Bone marrow (tissue), 2 donors: ENCODE data around the gene NUP133.
"Not testable (repeated sequence)": the region's sequence is repeated elsewhere in the genome, so short reads cannot be mapped to it uniquely, and the experiment has no call there.

Experiments
- DNase-seq, 2 donors: peaks; one replicate each; lab custom pipeline; 2025; lab: John Stamatoyannopoulos, UW

The NUP133 gene

DNA sequence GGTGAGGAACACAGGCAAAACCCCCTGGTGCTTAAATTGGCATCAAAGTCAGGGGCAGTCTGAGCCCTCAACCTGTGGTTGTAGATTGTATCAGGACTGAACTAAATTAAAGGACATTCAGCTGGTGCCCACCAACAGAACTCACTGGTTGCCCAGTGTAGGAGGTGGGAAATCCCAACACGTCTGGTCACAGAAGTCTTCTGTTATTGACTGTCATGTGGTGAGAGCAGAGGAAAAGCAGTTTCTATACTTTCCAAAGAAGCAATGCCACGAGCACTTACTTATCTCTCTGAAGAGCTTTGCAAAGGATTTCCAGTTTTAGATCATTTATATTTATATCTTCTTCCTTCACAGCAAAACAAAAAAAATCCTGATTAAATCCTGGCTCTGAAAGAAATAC is 59.3 kb downstream of the NUP133 start:
- DNase-seq = no peak

DNA sequence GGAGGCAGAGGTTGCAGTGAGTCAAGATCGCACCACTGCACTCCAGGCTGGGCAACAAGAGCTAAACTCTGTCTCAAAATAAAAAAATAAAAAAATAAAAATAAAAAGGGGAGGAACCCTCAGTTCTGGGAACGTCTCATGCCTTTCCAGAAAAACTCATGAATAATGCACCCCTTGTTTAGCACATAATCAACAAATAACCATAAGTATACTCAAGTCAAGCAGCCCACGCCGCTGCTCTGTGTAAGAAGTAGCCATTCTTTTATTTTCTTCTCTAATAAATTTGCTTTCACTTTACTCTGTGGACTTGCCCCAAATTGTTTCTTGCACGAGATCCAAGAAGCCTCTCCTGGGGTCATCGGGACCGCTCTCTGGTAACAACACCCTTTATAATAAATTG is 59.8 kb downstream of the NUP133 start:
- no peak for DNase-seq

DNA sequence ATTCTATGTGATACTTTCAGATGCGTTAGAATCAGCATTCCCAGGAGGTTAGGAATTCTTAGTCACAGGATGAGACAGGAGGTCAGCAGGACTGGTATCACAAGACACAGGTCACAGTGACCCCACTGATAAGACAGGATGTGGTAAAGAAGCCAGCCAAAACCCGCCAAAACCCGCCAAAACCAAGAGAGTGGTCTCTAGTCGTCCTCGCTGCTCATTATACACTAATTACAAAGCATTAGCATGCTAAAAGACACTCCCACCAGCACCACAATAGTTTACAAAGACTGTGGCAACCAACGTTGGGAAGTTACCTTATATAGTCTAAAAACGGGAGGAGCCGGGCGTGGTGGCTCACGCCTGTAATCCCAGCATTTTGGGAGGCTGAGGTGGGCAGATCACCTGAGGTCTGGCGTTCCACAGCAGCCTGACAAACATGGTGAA is 60.3 kb downstream of the NUP133 start:
- DNase-seq = no peak

DNA sequence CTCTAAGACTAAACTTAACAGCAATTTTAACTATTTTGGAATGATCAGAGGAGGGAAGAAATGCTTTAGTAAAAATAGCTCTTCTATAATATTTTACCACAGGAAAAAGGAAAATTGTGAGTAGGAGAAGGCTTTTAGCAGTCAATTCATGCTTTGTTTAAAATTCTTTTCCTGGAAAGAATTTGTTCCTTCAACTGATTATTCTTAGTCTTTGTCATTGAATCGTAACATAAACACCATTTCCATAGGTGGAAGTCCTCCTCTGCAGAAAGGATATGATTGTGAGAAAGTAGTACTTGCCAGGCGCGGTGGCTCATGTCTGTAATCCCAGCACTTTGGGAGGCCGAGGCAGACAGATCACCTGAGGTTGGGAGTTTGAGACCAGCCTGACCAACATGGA is 62.3 kb downstream of the NUP133 start:
- no peak for DNase-seq

DNA sequence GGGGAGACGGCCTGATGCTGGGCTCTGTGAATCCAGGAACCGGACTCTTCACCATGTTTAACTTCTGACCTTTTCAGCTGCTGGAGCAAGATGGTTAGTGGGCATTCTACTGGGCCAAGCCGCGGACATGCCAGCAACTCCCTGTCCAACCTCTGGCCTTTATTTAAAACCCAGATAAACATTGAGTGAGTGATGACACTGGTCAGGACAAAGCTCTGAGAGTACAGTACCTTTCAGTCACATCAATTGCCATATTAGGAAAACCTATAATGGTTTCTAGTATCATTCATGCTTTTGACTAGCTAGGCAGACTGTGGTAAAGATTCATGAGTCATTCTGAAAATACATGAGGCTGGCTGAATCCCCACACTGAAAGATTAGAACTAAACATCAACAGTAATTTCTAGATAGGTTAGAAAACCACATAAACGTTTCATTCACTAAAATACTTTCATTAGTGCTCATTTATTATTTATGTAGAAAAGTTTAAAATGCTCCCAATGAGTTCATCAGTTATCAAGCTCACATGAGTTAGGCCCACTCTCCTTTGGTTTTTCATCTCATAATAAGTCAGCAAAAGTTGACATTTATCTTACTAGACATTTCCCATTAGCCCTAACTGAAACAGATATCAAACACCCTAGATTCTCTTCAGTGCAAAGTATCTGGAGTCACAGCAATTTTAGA is 67.1 kb downstream of the NUP133 start:
- no peak for DNase-seq

DNA sequence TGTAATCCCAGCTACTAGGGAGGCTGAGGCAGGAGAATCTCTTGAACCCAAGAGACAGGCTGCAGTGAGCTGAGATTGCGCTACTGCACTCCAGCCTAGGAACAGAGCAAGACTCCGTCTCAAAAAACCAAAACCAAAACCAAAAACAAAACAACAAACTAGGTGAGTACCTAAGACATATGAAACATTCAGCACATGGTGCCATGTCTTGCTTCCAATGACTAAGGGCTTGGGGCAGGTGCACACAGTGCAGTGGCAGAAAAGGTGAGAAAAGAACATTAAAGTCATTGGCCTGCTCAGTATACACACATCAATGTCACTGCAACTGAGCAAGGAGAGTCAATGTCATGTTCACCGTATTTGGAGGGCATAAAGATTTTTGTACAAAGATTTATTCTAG is 70.1 kb downstream of the NUP133 start:
- no peak for DNase-seq

DNA sequence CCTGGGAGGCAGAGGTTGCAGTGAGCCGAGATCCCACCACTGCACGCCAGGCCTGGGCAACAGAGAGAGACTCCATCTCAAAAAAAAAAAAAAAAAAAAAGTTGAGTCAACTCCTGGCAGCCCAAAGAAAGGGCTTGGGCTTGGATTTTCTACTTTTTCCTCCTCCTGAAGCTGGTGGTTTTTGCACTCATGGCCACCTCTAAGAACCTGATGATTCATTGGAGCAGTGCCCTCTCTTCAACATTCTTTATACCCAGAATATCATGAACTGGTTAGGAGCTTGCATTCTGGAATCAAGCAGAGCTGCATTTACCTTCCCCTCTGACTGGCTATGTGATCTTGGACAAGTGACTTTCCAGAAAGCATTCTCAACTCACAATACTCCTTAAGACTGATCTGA is 70.7 kb downstream of the NUP133 start:
- DNase-seq = no peak

DNA sequence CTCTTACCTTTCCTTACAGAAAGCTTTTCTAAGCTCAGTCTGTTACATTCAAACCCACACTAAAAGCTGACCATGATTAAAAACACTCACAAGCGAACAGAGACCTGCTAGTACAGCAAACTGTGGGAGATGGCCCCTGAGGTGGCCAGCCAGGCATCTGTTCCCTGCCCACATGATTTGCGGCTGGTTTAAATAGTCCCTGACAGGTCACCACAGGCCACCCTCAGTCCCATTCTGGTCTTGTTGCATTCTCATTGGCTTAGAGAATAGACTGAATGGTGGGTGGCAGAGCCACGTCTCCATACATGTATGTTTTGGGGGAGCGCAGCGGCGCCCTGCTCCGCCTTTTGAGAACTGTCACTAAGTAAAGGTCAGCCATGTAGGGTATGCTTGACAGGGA is 71.9 kb downstream of the NUP133 start:
- DNase-seq = no peak

DNA sequence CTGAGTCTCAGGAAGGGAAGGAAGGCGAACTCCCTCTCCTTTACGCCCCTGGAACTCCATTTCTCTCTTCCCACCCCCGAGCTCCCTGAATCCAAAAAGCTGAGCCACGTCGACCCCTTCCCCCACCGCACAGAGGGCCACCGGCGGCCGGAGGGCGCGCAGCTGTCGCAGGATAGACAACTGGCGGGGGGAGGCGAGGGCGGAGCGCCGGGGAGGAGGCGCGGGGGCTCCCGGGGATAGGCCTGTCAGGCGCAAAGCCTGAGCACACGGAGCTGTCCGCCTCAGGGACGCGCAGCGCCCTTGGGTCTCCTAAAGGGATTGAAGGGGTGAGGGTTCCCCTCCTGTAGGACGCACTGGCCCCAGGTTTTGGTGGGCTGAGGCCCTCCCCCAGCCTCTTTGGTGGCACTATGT is 73.5 kb downstream of the NUP133 start:
- DNase-seq = no peak

DNA sequence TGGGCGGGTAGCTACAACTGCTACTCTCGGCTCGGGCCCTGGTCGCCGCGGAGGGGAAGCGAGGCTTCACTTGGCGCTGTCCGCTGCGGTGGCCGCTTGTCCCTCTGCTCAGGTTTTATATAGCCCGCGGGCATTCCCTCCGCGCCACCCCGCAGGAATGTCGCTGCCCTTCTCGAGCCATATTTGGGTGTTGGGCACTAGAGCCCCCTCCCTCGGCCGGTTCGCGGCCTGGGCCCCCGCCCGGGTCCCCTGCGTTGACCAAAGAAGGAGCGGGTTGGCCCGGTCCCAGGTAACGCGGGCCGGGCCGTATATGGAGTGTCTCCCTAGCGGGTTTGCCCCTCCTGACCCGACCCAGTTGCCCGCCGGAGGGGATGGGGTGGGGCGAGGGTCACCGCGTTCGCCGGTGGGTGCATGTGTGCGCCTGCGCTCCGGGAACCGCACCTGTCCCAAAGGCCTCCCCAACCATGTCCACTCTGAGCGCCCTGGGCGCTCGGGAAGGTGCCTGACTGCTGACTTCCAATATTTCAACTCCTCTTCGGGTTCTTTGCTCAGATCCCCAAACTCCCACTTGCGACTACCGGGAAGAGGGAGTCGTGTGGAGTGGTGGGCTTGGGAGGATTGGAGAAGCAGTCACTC is 74.0 kb downstream of the NUP133 start, which contains the start of gene ACTA1:
Gene ACTA1, minus strand, starts transcription at position 90 of the 636 bp plus-strand sequence. CDS start 979 bp downstream, outside the sequence.
- no peak for DNase-seq

DNA sequence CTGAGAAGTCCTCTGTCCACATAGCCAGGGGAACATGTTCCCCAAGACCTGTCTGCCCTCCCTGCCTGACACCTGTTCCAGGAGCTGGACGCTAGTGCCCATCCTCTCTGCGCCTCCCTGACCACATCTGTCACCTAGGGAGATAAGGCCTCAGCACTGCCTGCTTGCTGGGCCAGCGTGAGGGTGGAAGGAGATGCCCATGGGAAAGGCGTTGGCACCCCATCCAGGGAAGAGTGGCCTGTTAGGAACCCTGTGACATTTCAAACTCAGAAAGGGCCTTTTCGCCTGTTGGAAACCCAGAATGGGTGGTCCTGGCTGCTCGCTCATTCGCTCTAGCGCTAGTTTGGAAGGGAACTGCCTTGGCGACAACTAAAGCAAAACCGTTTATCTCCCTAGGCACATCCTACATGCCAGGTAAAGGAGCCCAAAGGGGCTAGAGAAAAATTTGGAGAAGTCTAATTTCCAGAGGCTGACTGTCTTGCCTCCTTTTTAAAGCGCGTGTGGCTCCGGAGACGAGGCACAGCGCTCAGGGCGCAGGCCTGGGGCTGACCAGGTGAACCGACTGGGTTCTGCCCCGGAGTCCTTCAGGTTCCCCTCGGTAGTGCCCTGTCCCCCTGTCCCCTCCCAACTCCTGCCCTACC is 74.7 kb downstream of the NUP133 start:
- no peak for DNase-seq

DNA sequence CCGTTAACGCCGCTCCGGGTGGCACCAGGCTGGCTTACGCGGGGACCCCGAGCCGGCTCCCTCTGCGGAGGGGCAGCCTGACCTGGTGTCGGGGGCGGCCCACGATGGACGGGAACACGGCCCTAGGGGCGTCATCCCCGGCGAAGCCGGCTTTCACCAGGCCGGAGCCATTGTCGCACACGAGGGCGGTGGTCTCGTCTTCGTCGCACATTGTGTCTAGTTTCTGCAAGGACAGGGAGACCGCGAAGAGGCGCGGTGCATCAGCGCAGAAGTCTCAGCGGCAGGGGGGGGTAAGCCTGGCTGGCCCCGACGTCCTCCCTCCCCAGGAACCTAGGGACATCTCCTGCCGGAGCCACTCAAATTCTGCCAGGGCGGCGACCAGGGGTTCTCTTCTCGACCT is 75.2 kb downstream of the NUP133 start:
- no peak for DNase-seq

DNA sequence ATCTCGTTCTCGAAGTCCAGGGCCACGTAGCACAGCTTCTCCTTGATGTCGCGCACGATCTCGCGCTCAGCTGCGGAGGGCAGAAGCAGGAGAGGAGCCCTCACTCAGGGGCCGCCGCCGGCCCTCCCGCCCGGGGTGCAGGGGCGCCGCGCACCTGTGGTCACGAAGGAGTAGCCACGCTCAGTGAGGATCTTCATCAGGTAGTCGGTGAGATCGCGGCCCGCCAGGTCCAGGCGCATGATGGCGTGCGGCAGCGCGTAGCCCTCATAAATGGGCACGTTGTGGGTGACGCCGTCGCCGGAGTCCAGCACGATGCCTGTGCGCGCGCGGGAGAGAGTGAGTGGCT is 76.1 kb downstream of the NUP133 start:
- DNase-seq = no peak

DNA sequence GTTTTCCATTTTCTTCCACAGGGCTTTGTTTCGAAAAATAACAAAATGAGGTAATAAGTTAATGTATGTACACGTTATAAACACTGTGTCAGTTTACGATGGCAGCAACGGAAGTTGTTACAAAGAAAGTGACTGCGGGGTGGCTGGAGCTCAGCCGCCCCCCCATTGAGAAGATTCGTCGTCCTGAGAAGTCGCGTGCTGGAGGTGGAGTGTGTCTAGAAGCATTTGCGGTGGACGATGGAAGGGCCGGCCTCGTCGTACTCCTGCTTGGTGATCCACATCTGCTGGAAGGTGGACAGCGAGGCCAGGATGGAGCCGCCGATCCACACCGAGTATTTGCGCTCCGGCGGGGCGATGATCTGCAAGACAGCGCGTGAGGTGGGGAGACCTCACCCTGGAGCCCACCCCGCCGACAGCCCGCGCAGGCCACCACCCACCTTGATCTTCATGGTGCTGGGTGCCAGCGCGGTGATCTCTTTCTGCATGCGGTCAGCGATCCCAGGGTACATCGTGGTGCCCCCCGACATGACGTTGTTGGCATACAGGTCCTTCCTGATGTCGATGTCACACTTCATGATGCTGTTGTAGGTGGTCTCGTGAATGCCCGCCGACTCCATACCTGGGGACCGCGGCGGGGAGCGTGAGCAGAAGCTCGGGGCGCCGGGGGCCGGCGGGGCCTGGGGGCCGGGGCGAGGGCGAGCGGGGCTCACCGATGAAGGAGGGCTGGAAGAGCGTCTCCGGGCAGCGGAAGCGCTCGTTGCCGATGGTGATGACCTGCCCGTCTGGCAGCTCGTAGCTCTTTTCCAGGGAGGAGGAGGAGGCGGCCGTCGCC is 76.6 kb downstream of the NUP133 start:
- no peak for DNase-seq

DNA sequence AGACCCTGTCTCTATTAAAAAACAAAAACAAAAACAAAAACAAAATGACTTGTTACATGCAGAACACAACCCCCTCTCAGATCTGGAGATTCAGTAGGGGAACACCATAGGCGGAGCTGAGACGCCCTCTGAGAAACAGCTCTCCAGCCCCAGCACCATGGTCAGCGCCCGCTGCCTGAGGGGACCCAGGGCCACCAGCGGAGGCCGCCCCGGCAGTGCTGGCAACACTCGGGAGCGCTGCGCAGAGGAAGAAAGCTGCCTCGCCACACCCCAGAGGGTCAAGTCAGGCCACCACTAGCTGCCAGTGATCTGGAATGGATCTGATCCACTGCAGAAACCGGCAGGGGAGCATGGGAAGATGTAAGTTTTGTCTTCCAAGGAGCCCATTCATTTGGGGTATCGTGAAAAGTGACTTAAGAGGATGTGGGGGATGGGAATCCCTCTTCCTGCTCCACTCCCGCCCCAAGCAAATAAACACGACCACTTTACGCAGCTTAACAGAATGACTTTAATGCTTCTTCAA is 77.3 kb downstream of the NUP133 start:
- no peak for DNase-seq

DNA sequence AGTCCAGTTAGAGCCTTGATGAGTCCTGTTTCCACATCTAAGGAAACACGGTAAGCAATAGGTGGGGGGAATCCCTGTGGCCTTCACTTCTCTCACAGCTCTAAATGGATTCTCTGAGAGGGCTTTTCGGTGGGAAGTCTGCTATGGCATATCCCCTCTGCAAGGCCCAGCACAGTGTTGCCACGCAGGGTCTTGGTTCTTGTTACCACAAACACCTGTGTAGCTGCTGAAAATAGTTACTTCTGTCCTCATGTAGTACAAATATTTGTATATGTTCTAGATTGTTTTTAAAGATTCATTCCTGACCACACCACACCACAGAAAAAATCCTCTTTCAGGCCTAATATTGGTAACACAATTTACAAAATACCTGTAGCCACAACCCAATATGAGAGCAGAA is 79.9 kb downstream of the NUP133 start:
- DNase-seq = no peak

DNA sequence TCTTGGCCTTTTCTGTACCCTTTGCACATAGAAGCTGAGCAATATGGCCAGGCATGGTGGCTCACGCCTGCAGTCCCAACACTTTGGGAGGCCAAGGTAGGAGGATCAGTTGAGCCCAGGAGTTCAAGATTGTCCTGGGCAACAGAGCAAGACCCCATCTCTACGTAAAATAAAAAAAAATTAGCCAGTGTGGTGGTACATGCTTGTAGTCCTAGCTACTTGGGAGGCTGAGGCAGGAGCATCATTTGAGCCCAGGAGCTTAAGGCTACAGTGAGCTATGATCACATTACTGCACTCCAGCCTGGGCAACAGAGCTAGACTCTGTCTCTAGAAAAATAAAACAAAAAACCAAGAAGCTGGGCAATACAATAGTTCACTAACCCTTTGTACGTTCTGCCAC is 80.6 kb downstream of the NUP133 start:
- DNase-seq = no peak

DNA sequence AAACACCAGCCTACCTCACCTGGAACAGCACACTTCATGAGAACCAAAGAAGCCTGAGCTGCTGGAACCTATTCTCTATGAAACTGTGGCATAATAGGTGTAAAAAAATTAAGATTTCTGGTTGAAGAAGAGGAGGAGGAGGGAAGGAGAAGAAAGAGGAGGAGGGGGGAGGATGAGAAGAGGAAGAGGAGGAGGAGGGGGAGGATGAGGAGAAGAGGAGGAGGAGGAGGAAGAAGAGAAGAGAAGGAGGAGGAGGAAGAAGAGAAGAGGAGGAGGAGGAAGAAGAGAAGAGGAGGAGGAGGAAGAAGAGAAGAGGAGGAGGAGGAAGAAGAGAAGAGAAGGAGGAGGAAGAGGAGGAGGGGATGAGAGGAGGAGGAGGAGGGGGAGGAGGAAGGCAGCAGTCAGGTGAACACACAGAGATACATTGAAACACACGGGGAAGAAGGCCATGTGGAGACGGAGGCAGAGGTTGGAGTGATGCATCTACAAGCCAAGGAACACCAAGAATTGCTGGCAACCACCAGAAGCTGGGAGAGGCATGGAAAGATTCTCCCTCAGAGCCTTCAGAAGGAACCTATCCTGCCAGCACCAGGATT is 82.5 kb downstream of the NUP133 start:
- DNase-seq = no peak

DNA sequence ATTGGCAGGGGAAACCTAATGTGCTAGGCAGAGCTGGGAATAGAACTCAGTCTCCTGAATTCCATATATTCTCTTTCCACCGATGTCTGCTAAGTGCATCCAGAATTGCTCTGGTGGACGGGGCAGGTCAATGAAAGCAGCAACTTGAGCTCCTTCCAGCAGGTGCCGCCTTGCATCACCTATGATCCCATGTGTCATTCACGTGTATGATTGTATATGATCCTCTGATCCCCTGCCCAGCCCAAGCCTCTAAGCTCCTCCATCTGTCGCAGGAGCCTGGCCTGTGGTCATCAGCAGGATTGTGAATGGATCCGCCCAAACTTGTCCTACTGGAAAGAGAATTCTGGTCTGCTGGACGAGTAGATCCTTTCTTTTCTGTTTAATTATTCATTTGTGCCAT is 87.4 kb downstream of the NUP133 start:
- no peak for DNase-seq

DNA sequence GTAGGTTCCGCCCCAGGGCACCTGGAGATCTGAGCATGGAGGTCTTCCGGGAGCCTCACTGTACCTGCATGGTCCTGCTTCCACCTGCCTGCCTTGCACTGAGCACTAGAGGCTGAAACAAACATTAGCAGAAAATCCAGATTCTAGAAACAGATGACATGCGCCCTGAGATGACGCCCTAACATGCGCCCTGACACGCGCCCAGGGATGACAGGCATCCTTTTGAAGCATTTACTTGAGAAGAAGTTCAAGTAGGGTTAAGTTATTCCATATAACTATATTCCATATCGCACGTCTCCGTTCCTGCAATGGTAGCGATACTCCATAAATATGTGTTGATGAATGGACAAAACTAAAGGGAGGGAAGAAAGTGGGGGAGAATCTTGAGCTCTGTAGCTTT is 87.9 kb downstream of the NUP133 start:
- no peak for DNase-seq

DNA sequence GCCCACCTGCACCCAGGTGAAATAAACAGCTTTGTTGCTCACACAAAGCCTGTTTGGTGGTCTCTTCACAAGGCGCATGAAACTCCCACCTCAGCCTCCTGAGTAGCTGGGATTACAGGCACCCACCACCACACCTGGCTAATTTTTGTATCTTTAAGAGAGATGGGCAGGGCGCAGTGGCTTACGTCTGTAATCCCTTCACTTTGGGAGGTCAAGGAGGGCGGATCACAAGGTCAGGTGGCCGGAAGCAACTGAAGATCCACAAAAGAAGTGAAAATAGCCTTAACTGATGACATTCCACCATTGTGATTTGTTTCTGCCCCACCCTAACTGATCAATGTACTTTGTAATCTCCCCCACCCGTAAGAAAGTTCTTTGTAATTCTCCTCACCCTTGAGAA is 89.6 kb downstream of the NUP133 start:
- DNase-seq = not testable (repeated sequence)

DNA sequence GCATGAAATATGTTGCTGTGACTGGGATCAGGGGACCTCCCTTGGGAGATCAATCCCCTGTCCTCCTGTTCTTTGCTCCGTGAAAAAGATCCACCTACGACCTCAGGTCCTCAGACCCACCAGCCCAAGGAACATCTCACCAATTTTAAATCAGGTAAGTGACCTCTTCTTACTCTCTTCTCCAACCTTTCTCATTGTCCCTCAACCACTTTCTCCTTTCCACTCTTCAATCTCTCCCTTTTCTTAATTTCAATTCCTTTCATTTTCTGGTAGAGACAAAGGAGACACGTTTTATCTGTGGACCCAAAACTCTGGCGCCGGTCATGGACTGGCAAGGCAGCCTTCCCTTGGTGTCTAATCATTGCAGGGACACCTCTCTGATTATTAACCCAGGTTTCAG is 95.3 kb downstream of the NUP133 start:
- DNase-seq = not testable (repeated sequence)
